ENCODE data around the gene ATP6V1B1. TPM values are rescaled to one million over a fixed set of nuclear protein-coding genes. Genes with fewer than 3 reads are reported as not detected.

Gene ATP6V1B1
- total and polyA plus RNA-seq, 2 of the 4 experiments (the other 2 are of a cell fraction) = 1.3 TPM; not detected in 1

DNA sequence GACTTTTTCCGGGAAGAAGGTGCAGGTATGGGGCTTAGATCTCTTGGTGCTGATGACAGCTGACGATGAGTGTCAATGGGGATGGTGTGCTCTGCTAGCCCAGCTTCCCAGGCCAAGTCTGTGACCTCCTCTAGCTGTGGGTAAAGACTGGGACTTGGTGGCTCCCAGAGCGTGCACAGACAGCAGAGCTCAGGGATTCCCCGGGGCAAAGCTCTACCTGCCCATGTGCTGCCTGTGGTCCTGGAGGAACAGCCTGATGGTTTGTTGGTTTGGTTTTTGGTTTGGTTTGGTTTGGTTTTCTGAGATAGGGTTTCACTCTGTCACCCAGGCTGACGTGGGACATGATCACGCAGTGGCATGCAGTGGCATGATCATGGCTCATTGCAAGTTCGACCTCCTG, 19.2 kb downstream of the ATP6V1B1 start:
- CTCF ChIA-PET = no interaction called here
- H4K5ac ChIP-seq (ENCODE audit: low read depth, low read length) = no peak overlapping the region
- no peak overlapping the region for H3K18ac ChIP-seq (ENCODE audit: low read depth, low read length)
- no peak overlapping the region for H3K9ac ChIP-seq (ENCODE audit: low read depth, low read length)
- H2AK9ac ChIP-seq (replicated peaks; ENCODE audit: low read depth, low read length, poor library complexity) = no peak overlapping the region
- no peak overlapping the region for H2BK5ac ChIP-seq (ENCODE audit: low read depth, low read length, poor library complexity, severe bottlenecking)
- H3K4me3 ChIP-seq (ENCODE audit: insufficient read depth, low read depth, low read length) = no peak overlapping the region
- no peak overlapping the region for H4K8ac ChIP-seq (ENCODE audit: low read depth in 2 of 2, low read length in 2 of 2)
- no peak overlapping the region for H2AK5ac ChIP-seq (ENCODE audit: low read depth, low read length)
- H2BK15ac ChIP-seq (ENCODE audit: low read depth, low read length) = no peak overlapping the region
- H3K4ac ChIP-seq (ENCODE audit: low read depth, low read length) = no peak overlapping the region
- H3K14ac ChIP-seq (replicated peaks; ENCODE audit: low read depth, low read length) = no peak overlapping the region
- H2BK20ac ChIP-seq (ENCODE audit: low read depth, low read length) = no peak overlapping the region
- dilution Hi-C loops (cut with HindIII; ENCODE audit: low sequenced_read_pairs, unreplicated experiment) (no loop called here), in situ Hi-C loops (cut with MboI; ENCODE audit: low sequenced_read_pairs) (no loop called here), intact Hi-C loops (cut with micrococcal nuclease) (no loop called here)
- H3K56ac ChIP-seq (ENCODE audit: extremely low read depth, insufficient read depth, low read length) = no peak overlapping the region
- no peak overlapping the region for H2BK120ac ChIP-seq (ENCODE audit: low read depth, low read length)
- no peaks in the 10 kb centered on the region; the same call in 1 of the 2 replicates for H4K20me1 ChIP-seq (ENCODE audit: insufficient read depth, low read length)
- no peak overlapping the region for H3K23ac ChIP-seq (ENCODE audit: low read depth, low read length)
- ATAC-seq (ENCODE audit: low read depth) = no peak
- no peak overlapping the region for H3K4me2 ChIP-seq (ENCODE audit: low read depth, low read length)
- BruUV-seq (replicated peaks) = no TSS peak
- H3K9me1 ChIP-seq (ENCODE audit: insufficient read depth, low read length) = no peaks in the 10 kb centered on the region
- no peak overlapping the region for H2AFZ ChIP-seq (replicated peaks; ENCODE audit: low read length, poor library complexity)
- TF ChIP-seq BHLHE40 (IDR thresholded peaks at IDR 0.05; ENCODE audit: low read depth, low read length) (no peak), CEBPB (IDR thresholded peaks at IDR 0.05; ENCODE audit: low read depth, low read length) (no peak), MAZ (IDR thresholded peaks at IDR 0.05; ENCODE audit: borderline replicate concordance, low read depth, low read length) (no peak), MXI1 (IDR thresholded peaks at IDR 0.05; ENCODE audit: borderline replicate concordance, low read depth, low read length) (no peak), MAFK (IDR thresholded peaks at IDR 0.05; ENCODE audit: low read depth, low read length) (no peak), RCOR1 (IDR thresholded peaks at IDR 0.05; ENCODE audit: insufficient replicate concordance, low read length) (no peak), SMC3 (IDR thresholded peaks at IDR 0.05; ENCODE audit: low read depth, low read length) (no peak), FOS (IDR thresholded peaks at IDR 0.05; ENCODE audit: low read depth, low read length) (no peak), RFX5 (IDR thresholded peaks at IDR 0.05; ENCODE audit: low read depth, low read length) (no peak), NFE2L2 (IDR thresholded peaks at IDR 0.05; ENCODE audit: low read depth, low read length) (no peak), CHD1 (IDR thresholded peaks at IDR 0.05; ENCODE audit: low read depth, low read length) (no peak), RAD21 (IDR thresholded peaks at IDR 0.05; ENCODE audit: low read length) (no peak), POLR2A (IDR thresholded peaks at IDR 0.05; ENCODE audit: low read depth, low read length) (no peak)
- TF ChIP-seq, protein P1, sequence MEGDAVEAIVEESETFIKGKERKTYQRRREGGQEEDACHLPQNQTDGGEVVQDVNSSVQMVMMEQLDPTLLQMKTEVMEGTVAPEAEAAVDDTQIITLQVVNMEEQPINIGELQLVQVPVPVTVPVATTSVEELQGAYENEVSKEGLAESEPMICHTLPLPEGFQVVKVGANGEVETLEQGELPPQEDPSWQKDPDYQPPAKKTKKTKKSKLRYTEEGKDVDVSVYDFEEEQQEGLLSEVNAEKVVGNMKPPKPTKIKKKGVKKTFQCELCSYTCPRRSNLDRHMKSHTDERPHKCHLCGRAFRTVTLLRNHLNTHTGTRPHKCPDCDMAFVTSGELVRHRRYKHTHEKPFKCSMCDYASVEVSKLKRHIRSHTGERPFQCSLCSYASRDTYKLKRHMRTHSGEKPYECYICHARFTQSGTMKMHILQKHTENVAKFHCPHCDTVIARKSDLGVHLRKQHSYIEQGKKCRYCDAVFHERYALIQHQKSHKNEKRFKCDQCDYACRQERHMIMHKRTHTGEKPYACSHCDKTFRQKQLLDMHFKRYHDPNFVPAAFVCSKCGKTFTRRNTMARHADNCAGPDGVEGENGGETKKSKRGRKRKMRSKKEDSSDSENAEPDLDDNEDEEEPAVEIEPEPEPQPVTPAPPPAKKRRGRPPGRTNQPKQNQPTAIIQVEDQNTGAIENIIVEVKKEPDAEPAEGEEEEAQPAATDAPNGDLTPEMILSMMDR (conservative IDR thresholded peaks at IDR 0.05; ENCODE audit: low read depth, low read length) = no peak
- TF ChIP-seq, protein P2, sequence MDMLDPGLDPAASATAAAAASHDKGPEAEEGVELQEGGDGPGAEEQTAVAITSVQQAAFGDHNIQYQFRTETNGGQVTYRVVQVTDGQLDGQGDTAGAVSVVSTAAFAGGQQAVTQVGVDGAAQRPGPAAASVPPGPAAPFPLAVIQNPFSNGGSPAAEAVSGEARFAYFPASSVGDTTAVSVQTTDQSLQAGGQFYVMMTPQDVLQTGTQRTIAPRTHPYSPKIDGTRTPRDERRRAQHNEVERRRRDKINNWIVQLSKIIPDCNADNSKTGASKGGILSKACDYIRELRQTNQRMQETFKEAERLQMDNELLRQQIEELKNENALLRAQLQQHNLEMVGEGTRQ (IDR thresholded peaks at IDR 0.05; ENCODE audit: low read depth, low read length) = no peak
- TF ChIP-seq, protein P3, sequence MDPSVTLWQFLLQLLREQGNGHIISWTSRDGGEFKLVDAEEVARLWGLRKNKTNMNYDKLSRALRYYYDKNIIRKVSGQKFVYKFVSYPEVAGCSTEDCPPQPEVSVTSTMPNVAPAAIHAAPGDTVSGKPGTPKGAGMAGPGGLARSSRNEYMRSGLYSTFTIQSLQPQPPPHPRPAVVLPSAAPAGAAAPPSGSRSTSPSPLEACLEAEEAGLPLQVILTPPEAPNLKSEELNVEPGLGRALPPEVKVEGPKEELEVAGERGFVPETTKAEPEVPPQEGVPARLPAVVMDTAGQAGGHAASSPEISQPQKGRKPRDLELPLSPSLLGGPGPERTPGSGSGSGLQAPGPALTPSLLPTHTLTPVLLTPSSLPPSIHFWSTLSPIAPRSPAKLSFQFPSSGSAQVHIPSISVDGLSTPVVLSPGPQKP (IDR thresholded peaks at IDR 0.05; ENCODE audit: borderline replicate concordance, low read depth, low read length) = no peak
- POLR2A ChIA-PET (ENCODE audit: unreplicated experiment) = no interaction called here
- no peaks in the 10 kb centered on the region for H3K36me3 ChIP-seq (ENCODE audit: control insufficient read depth, insufficient read depth, low read length)
- 40% methylated on average over 1 of the region's 7 CpGs; no CpG with 5 or more reads in 1 of the 2 experiments for WGBS, 2 experiments (ENCODE audit: extremely low coverage in 2 of 2, insufficient read length in 1 of 2)
- no peaks in the 10 kb centered on the region for H3K9me3 ChIP-seq (ENCODE audit: control insufficient read depth, insufficient read depth, low read length)
- no peak for DNase-seq
- H3K79me1 ChIP-seq (ENCODE audit: low read depth in 1 of 2, low read length in 2 of 2) = no peaks in the 10 kb centered on the region
- no peak overlapping the region for H4K91ac ChIP-seq (ENCODE audit: insufficient read depth, low read depth, low read length)
- H3K27me3 ChIP-seq (ENCODE audit: control insufficient read depth, insufficient read depth, low read length) = peaks cover 5% of the 10 kb centered on the region
- H3K27ac ChIP-seq (ENCODE audit: insufficient read depth, low read length) = no peak overlapping the region
- no peaks in the 10 kb centered on the region for H3K4me1 ChIP-seq (ENCODE audit: control insufficient read depth, insufficient read depth, low read length)

All from IMR-90 (cell line).